SU-DHL-6 (cell line): ENCODE results near the gene HCFC2.

ENCODE experiments used
- H2AFZ ChIP-seq: fragments of 200-600 bp; sonication (generic); 2 replicates; pipeline ENCODE4 v1.6.1; 2014; ENCODE audit warnings: low read depth, mild to moderate bottlenecking, moderate library complexity, mixed read lengths, antibody characterized with exemption, low read length; ENCODE audit not compliant: severe bottlenecking
- H3F3A ChIP-seq: fragments of 200-600 bp; shearing (Covaris generic); 2 replicates; pipeline ENCODE4 v1.6.0; 2016; ENCODE audit warnings: antibody characterized with exemption, mild to moderate bottlenecking; ENCODE audit not compliant: insufficient read depth
- H3K27ac ChIP-seq: fragments of 200-600 bp; sonication (generic); 2 replicates; pipeline ENCODE4 v1.5.1; 2016; ENCODE audit warnings: low read depth, mild to moderate bottlenecking, low read length, moderate library complexity, mixed read lengths
- H3K27me3 ChIP-seq: fragments of 200-600 bp; sonication (generic), shearing (Covaris generic); 2 replicates; pipeline ENCODE4 v1.6.0; 2014; ENCODE audit warnings: mild to moderate bottlenecking, low read length
- H3K36me3 ChIP-seq: fragments of 200-600 bp; sonication (generic); 2 replicates; pipeline ENCODE4 v1.6.1; 2014; ENCODE audit warnings: mild to moderate bottlenecking, low read length, mixed read lengths
- H3K4me2 ChIP-seq: fragments of 300-600, 200-600 bp; shearing (Covaris generic), sonication (generic); 2 replicates; pipeline ENCODE4 v1.6.0; 2014; ENCODE audit warnings: low read length, low read depth, mild to moderate bottlenecking; ENCODE audit not compliant: poor library complexity, severe bottlenecking
- H3K4me3 ChIP-seq: fragments of 200-600 bp; sonication (generic); 2 replicates; pipeline ENCODE4 v1.5.1; 2014; ENCODE audit warnings: antibody characterized with exemption, low read length, mild to moderate bottlenecking, mixed read lengths; ENCODE audit not compliant: insufficient read depth, poor library complexity, severe bottlenecking
- H3K79me2 ChIP-seq: fragments of 200-600 bp; sonication (generic); 2 replicates; pipeline ENCODE4 v1.6.1; 2014; ENCODE audit warnings: mild to moderate bottlenecking, low read length, moderate library complexity; ENCODE audit not compliant: insufficient read depth
- H3K9ac ChIP-seq: fragments of 200-600 bp; sonication (generic); 2 replicates; pipeline ENCODE4 v1.7.0; 2014; ENCODE audit warnings: mild to moderate bottlenecking, low read length
- H3K9me2 ChIP-seq: fragments of 200-600 bp; sonication (generic); replicated peaks from 2 replicates; pipeline ENCODE4 v1.6.1; 2014; ENCODE audit warnings: low read length; ENCODE audit not compliant: insufficient read depth
- H3K9me3 ChIP-seq: fragments of 200-600 bp; sonication (generic); 2 replicates; pipeline ENCODE4 v1.6.1; 2014; ENCODE audit warnings: low read length, mixed read lengths; ENCODE audit not compliant: insufficient read depth
- H4K20me1 ChIP-seq: fragments of 200-600 bp; sonication (generic); 2 replicates; pipeline ENCODE4 v1.6.1; 2014; ENCODE audit warnings: low read depth, mild to moderate bottlenecking, antibody characterized with exemption, low read length, moderate library complexity, mixed read lengths
- CTCF ChIP-seq: fragments of 200-600 bp; sonication (generic); IDR thresholded peaks from one replicate; pipeline ENCODE4 v1.5.1; 2017; ENCODE audit warnings: antibody characterized with exemption, mild to moderate bottlenecking, low read length, moderate library complexity; ENCODE audit not compliant: insufficient read depth, poor library complexity, severe bottlenecking
- EZH2phosphoT487 ChIP-seq: fragments of 200-600 bp; sonication (generic), shearing (Covaris generic); conservative IDR thresholded peaks from 2 replicates; pipeline ENCODE4 v1.6.1; 2018; ENCODE audit warnings: mild to moderate bottlenecking, antibody characterized with exemption, low read length, moderate library complexity, mixed read lengths

Gene HCFC2

GRCh38 chr12:104073699-104074098 is 9.4 kb downstream of the HCFC2 start:
- no peak overlapping the region for H3K4me3 ChIP-seq
- H3K36me3 ChIP-seq: no peaks in the 10 kb centered on the region
- no peaks in the 10 kb centered on the region; the same call in 1 of the 2 replicates for H3K79me2 ChIP-seq
- H3K9me2 ChIP-seq: no peaks in the 10 kb centered on the region
- no peaks in the 10 kb centered on the region for H3K9me3 ChIP-seq
- no peak overlapping the region for H3K4me2 ChIP-seq
- H3K27ac ChIP-seq: no peak overlapping the region
- H2AFZ ChIP-seq: no peak overlapping the region
- no peaks in the 10 kb centered on the region for H3K27me3 ChIP-seq
- H4K20me1 ChIP-seq: no peaks in the 10 kb centered on the region
- no peaks in the 10 kb centered on the region for H3F3A ChIP-seq
- no peak overlapping the region for H3K9ac ChIP-seq
- TF ChIP-seq EZH2phosphoT487 (no peak), CTCF (no peak)

GRCh38 chr12:104079024-104079423 is 14.7 kb downstream of the HCFC2 start:
- H3K36me3 ChIP-seq: no peaks in the 10 kb centered on the region
- H3K79me2 ChIP-seq: no peaks in the 10 kb centered on the region; the same call in 1 of the 2 replicates
- TF ChIP-seq CTCF: no peak
- no peak for TF ChIP-seq EZH2phosphoT487
- no peak overlapping the region for H2AFZ ChIP-seq
- no peaks in the 10 kb centered on the region for H4K20me1 ChIP-seq
- no peak overlapping the region for H3K4me2 ChIP-seq
- no peaks in the 10 kb centered on the region for H3K9me3 ChIP-seq
- H3K4me3 ChIP-seq: no peak overlapping the region
- no peaks in the 10 kb centered on the region for H3K27me3 ChIP-seq
- no peaks in the 10 kb centered on the region for H3F3A ChIP-seq
- no peak overlapping the region for H3K27ac ChIP-seq
- no peak overlapping the region for H3K9ac ChIP-seq
- H3K9me2 ChIP-seq: no peaks in the 10 kb centered on the region

- TF ChIP-seq EZH2phosphoT487: no peak
- no peak for TF ChIP-seq CTCF
Measured at GRCh38 chr12:104080764-104081163, 16.4 kb downstream of the HCFC2 start.

More at GRCh38 chr12:104080764-104081163, 16.4 kb downstream of the HCFC2 start:
- no peaks in the 10 kb centered on the region for H3K36me3 ChIP-seq
- no peak overlapping the region for H3K4me3 ChIP-seq
- no peaks in the 10 kb centered on the region for H3F3A ChIP-seq
- no peak overlapping the region for H3K27ac ChIP-seq
- H3K4me2 ChIP-seq: no peak overlapping the region
- no peaks in the 10 kb centered on the region for H3K9me2 ChIP-seq
- no peaks in the 10 kb centered on the region; the same call in 1 of the 2 replicates for H3K79me2 ChIP-seq
- no peak overlapping the region for H3K9ac ChIP-seq
- no peaks in the 10 kb centered on the region for H3K27me3 ChIP-seq
- no peaks in the 10 kb centered on the region for H3K9me3 ChIP-seq
- H2AFZ ChIP-seq: no peak overlapping the region
- no peaks in the 10 kb centered on the region for H4K20me1 ChIP-seq
